ENCODE measurements around the gene CD160. TPM values are rescaled to one million over a fixed set of nuclear protein-coding genes. Genes with fewer than 3 reads are reported as not detected.
A peak's percentile ranks its signal among the peaks of the same experiment; 100 is the strongest.

The CD160 gene
- total and polyA plus RNA-seq, 2 of the 4 experiments (the other 2 are of a cell fraction) = not detected

GRCh38 chr1:145736191-145736590 is 16.9 kb downstream of the CD160 start:
- Histone ChIP-seq H3K9me3 (ENCODE audit: control insufficient read depth, insufficient read depth, low read length) (peaks cover 2% of the 10 kb centered on the region; the same call in 1 of the 2 replicates), H3K4me1 (ENCODE audit: control insufficient read depth, insufficient read depth, low read length) (peaks cover 26% of the 10 kb centered on the region), H4K5ac (ENCODE audit: low read depth, low read length) (peak overlapping the region; percentile 94; the same call in 1 of the 2 replicates), H4K20me1 (ENCODE audit: insufficient read depth, low read length) (no peaks in the 10 kb centered on the region), H3K36me3 (ENCODE audit: control insufficient read depth, insufficient read depth, low read length) (no peaks in the 10 kb centered on the region), H3K18ac (ENCODE audit: low read depth, low read length) (peak overlapping the region; percentile 98), H3K9me1 (ENCODE audit: insufficient read depth, low read length) (peaks cover 7% of the 10 kb centered on the region; the same call in 1 of the 2 replicates), H2BK15ac (ENCODE audit: low read depth, low read length) (peak overlapping the region; percentile 67), H3K4me3 (ENCODE audit: insufficient read depth, low read depth, low read length) (no peak overlapping the region), H3K14ac (replicated peaks; ENCODE audit: low read depth, low read length) (peak overlapping the region; percentile 77), H4K8ac (ENCODE audit: low read depth in 2 of 2, low read length in 2 of 2) (peak overlapping the region in 1 of 2 experiments; percentile 79; a peak in 3 of 4 replicates), H2BK120ac (ENCODE audit: low read depth, low read length) (peak overlapping the region; percentile 86), H3K27me3 (ENCODE audit: control insufficient read depth, insufficient read depth, low read length) (no peaks in the 10 kb centered on the region), H3K56ac (ENCODE audit: extremely low read depth, insufficient read depth, low read length) (no peak overlapping the region), H4K91ac (ENCODE audit: insufficient read depth, low read depth, low read length) (peak overlapping the region; percentile 58; the same call in 1 of the 2 replicates), H2BK5ac (ENCODE audit: low read depth, low read length, poor library complexity, severe bottlenecking) (peak overlapping the region; percentile 81), H3K4me2 (ENCODE audit: low read depth, low read length) (no peak overlapping the region), H2AK5ac (ENCODE audit: low read depth, low read length) (peak overlapping the region; percentile 69), H3K4ac (ENCODE audit: low read depth, low read length) (peak overlapping the region; percentile 68), H2AFZ (replicated peaks; ENCODE audit: low read length, poor library complexity) (no peak overlapping the region), H3K79me1 (ENCODE audit: low read depth in 1 of 2, low read length in 2 of 2) (peaks cover 3 to 36% of the 10 kb centered on the region in 2 experiments), H2AK9ac (replicated peaks; ENCODE audit: low read depth, low read length, poor library complexity) (peak overlapping the region; percentile 2), H3K9ac (ENCODE audit: low read depth, low read length) (no peak overlapping the region), H2BK20ac (ENCODE audit: low read depth, low read length) (peak overlapping the region; percentile 93), H3K27ac (ENCODE audit: insufficient read depth, low read length) (no peak overlapping the region), H3K23ac (ENCODE audit: low read depth, low read length) (peak overlapping the region; percentile 59; the same call in 1 of the 2 replicates)
- TF ChIP-seq MAZ (IDR thresholded peaks at IDR 0.05; ENCODE audit: borderline replicate concordance, low read depth, low read length) (no peak), MAFK (IDR thresholded peaks at IDR 0.05; ENCODE audit: low read depth, low read length) (no peak), NFE2L2 (IDR thresholded peaks at IDR 0.05; ENCODE audit: low read depth, low read length) (no peak), CHD1 (IDR thresholded peaks at IDR 0.05; ENCODE audit: low read depth, low read length) (no peak), ELK1 (IDR thresholded peaks at IDR 0.05; ENCODE audit: borderline replicate concordance, low read depth, low read length) (no peak), BHLHE40 (IDR thresholded peaks at IDR 0.05; ENCODE audit: low read depth, low read length) (no peak), RFX5 (IDR thresholded peaks at IDR 0.05; ENCODE audit: low read depth, low read length) (no peak)
- ATAC-seq (ENCODE audit: low read depth) (no peak), DNase-seq (no peak)
- dilution Hi-C loops (cut with HindIII; ENCODE audit: low sequenced_read_pairs, unreplicated experiment) = no loop called here
- CTCF ChIA-PET = no interaction called here
- no CpG with 5 or more reads among the region's 1 CpG for WGBS, 2 experiments (ENCODE audit: extremely low coverage in 2 of 2, insufficient read length in 1 of 2)
- in situ Hi-C loops (cut with MboI; ENCODE audit: low sequenced_read_pairs) = no loop called here
- intact Hi-C loops (cut with micrococcal nuclease) = no loop called here
- BruUV-seq (replicated peaks) = no TSS peak
- POLR2A ChIA-PET (ENCODE audit: unreplicated experiment) = no interaction called here
